ENCODE results near the gene ZNF620.

Gene ZNF620

GRCh38 chr3:40463579-40463978, 42.3 kb upstream of the ZNF620 start:
- TF ChIP-seq CTCF (IDR thresholded peaks at IDR 0.05) = no peak
- TF ChIP-seq ZFX (IDR thresholded peaks at IDR 0.05; ENCODE audit: borderline replicate concordance) = no peak
- H3K27ac ChIP-seq = 0 out of 2 replicates have a peak overlapping the region, but pooled peaks have one; percentile 12

- H3K27ac ChIP-seq = peak overlapping the region; percentile 12; the same call in 1 of the 2 replicates
- TF ChIP-seq ZFX (IDR thresholded peaks at IDR 0.05; ENCODE audit: borderline replicate concordance) = no peak
- no peak for TF ChIP-seq CTCF (IDR thresholded peaks at IDR 0.05)
Observed at GRCh38 chr3:40464339-40465110, 41.3 kb upstream of the ZNF620 start.

- TF ChIP-seq ZFX (IDR thresholded peaks at IDR 0.05; ENCODE audit: borderline replicate concordance) (no peak), CTCF (IDR thresholded peaks at IDR 0.05) (no peak)
- peak overlapping the region; percentile 12 for H3K27ac ChIP-seq
Observed at GRCh38 chr3:40465111-40465407, 40.8 kb upstream of the ZNF620 start.

- no peak for TF ChIP-seq CTCF (IDR thresholded peaks at IDR 0.05)
- no peak for TF ChIP-seq ZFX (IDR thresholded peaks at IDR 0.05; ENCODE audit: borderline replicate concordance)
- H3K27ac ChIP-seq = peak overlapping the region; percentile 12
Observed at GRCh38 chr3:40465456-40465855, 40.4 kb upstream of the ZNF620 start.

GRCh38 chr3:40468018-40468417, 37.8 kb upstream of the ZNF620 start:
- H3K27ac ChIP-seq = peak overlapping the region; percentile 72

GRCh38 chr3:40470701-40471100, 35.1 kb upstream of the ZNF620 start:
- TF ChIP-seq ZFX (IDR thresholded peaks at IDR 0.05; ENCODE audit: borderline replicate concordance) = no peak
- TF ChIP-seq CTCF (IDR thresholded peaks at IDR 0.05) = no peak
- H3K27ac ChIP-seq = no peak overlapping the region

More at GRCh38 chr3:40468018-40468417, 37.8 kb upstream of the ZNF620 start:
- TF ChIP-seq CTCF (IDR thresholded peaks at IDR 0.05) (no peak), ZFX (IDR thresholded peaks at IDR 0.05; ENCODE audit: borderline replicate concordance) (no peak)

Measured in 22Rv1 (cell line).